AG08395 (cell line): ENCODE data around the gene DPP8.

Experiments
- DNase-seq: peaks from one replicate; pipeline ENCODE4 v3.0.0; 2012; ENCODE audit warnings: mixed read lengths, low spot score

The DPP8 gene

DNA sequence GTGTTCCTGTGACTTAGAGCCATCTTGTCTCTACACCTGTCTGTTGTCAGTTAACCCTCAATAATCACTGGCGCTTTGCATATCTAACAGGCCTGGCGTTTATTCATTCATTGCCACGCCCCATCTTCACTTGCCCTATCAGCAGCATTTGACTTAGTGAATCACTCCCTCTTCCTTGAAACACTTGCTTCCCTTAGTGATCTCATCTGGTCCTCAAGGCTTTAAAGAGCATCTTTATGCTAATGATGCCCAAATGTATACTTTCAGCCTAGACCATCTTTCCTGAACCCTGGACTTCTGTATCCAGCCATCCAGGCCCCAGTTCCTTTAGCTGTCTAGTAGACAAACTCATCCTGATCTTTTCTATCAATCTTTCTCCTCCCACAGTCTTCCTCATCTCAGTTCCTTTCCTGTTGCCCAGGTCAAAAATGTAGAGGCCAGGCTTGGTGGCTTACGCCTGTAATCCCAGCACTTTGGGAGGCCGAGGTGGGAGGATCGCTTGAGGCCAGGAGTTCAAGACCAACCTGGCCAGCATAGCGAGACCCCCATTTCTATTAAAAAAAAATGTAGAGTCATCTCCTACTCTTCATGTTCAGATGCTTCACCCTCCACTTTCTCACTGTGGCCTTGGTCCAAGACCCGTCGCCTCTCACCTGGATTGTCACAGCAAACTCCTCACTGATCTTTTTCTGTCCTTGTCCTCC lies 93.4 kb downstream of the DPP8 start:
- DNase-seq = peak; percentile 35

- DNase-seq = no peak
Observed at GRCh38 chr15:65423150-65423975, 94.1 kb downstream of the DPP8 start.

GRCh38 chr15:65421360-65422215 lies 95.9 kb downstream of the DPP8 start:
- no peak for DNase-seq

- no peak for DNase-seq
Observed at GRCh38 chr15:65420975-65421359, 96.5 kb downstream of the DPP8 start.

DNA sequence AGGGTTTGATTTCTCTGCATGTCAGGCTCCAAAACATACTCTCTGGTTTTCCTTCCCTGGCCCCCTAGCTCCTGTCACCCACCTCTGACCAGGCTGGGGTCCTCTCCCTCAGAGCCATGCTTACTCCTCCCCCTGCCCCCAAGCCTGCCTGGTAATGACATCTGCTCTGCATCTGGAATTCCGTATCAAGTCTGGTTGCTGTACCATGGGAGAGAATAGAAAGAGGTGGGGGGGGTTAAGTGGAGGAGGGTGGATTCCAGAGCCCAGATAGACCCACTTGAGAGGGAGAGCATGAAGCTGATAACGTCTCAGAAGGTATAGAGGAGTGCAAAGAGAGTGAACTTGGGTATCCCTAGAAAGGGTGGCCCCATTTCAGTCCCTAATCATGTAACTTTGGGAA lies 98.9 kb downstream of the DPP8 start:
- DNase-seq = no peak

GRCh38 chr15:65416845-65417416 lies 100.6 kb downstream of the DPP8 start:
- no peak for DNase-seq

- no peak for DNase-seq
Observed at GRCh38 chr15:65414841-65415621, 102.5 kb downstream of the DPP8 start.

- no peak for DNase-seq
Observed at GRCh38 chr15:65413760-65414144, 103.7 kb downstream of the DPP8 start.

DNA sequence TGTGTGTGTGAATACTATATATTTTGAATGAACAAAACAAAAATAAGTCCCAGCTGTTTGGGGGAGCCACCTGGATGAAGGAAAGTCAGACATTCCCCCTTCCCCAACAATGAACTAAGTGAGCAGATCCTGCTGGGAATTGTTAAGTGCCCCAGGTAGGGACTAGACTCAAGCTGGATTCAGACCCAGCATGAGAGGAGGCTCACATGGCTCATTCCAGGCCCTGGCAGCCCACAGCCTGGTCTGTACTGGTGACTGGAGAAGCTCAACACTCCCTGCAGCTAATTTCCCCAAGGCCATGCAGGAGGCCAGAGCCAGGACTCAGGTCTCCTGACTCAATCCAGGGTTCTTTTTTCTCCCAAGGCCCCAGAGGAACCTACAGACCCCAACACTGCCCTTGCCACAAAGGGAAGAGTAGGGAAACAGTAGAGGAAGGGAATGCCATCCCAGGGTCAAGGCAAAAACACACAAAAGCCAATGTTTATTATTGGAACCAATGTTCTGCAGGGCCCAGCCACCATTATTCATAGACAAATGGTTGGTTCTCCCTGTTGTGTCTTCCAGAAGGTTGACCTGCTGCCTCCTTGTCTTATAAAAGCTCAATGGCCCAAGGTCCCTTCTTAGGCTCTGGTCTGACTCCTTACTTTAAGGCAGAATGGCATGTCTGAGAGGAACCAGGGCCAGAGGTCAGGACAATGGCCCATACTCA lies 104.3 kb downstream of the DPP8 start:
- DNase-seq = no peak

DNA sequence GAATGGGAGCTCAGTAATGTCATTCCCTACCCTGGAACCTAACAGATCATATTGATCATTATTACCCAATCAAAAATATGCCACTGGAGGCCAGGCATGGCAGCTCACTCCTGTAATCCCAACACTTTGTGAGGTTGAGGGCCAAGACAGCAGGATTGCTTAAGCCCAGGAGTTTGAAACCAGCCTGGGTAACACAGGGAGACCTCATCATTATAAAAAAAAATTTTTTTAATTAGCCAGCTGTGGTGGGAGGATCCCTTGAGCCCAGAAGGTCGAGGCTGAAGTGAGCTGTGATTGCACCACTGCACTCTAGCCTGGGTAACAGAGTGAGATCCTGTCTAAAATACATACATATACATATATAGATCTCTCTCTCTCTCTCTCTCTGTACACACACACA lies 104.9 kb downstream of the DPP8 start:
- no peak for DNase-seq

- DNase-seq = no peak
Observed at GRCh38 chr15:65411465-65412071, 105.9 kb downstream of the DPP8 start.

GRCh38 chr15:65410972-65411371 lies 106.5 kb downstream of the DPP8 start:
- DNase-seq = no peak

- DNase-seq = no peak
Observed at GRCh38 chr15:65410036-65410435, 107.5 kb downstream of the DPP8 start.

GRCh38 chr15:65409036-65409631 lies 108.4 kb downstream of the DPP8 start:
- DNase-seq = peak; percentile 97

GRCh38 chr15:65408324-65409035 lies 109.0 kb downstream of the DPP8 start:
- DNase-seq = no peak

- DNase-seq = no peak
Observed at GRCh38 chr15:65406424-65407000, 111.0 kb downstream of the DPP8 start.

GRCh38 chr15:65405791-65406423 lies 111.6 kb downstream of the DPP8 start:
- no peak for DNase-seq

GRCh38 chr15:65404186-65404872 lies 113.2 kb downstream of the DPP8 start:
- no peak for DNase-seq
